Measurements from ENCODE around the gene BBLN.

- TF ChIP-seq POLR2A (IDR thresholded peaks at IDR 0.05): no peak
- TF ChIP-seq, protein P1, sequence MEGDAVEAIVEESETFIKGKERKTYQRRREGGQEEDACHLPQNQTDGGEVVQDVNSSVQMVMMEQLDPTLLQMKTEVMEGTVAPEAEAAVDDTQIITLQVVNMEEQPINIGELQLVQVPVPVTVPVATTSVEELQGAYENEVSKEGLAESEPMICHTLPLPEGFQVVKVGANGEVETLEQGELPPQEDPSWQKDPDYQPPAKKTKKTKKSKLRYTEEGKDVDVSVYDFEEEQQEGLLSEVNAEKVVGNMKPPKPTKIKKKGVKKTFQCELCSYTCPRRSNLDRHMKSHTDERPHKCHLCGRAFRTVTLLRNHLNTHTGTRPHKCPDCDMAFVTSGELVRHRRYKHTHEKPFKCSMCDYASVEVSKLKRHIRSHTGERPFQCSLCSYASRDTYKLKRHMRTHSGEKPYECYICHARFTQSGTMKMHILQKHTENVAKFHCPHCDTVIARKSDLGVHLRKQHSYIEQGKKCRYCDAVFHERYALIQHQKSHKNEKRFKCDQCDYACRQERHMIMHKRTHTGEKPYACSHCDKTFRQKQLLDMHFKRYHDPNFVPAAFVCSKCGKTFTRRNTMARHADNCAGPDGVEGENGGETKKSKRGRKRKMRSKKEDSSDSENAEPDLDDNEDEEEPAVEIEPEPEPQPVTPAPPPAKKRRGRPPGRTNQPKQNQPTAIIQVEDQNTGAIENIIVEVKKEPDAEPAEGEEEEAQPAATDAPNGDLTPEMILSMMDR (IDR thresholded peaks at IDR 0.05): no peak
These were observed 14.1 kb upstream of the BBLN start for GRCh38 chr9:128145951-128146351.
